ENCODE measurements around the gene ACAA1.
"Not testable (repeated sequence)": the region's sequence is repeated elsewhere in the genome, so short reads cannot be mapped to it uniquely, and the experiment has no call there.

ACAA1 gene

GRCh38 chr3:38153221-38153620, 16.3 kb upstream of the ACAA1 start:
- DNase-seq = no peak

- DNase-seq = no peak
Observed at GRCh38 chr3:38152609-38153008, 15.7 kb upstream of the ACAA1 start.

GRCh38 chr3:38151667-38152265, 14.8 kb upstream of the ACAA1 start:
- DNase-seq = no peak

- no peak for DNase-seq
Observed at GRCh38 chr3:38150780-38151528, 14.0 kb upstream of the ACAA1 start.

GRCh38 chr3:38149708-38150107, 12.8 kb upstream of the ACAA1 start:
- DNase-seq = no peak

- DNase-seq = no peak
Observed at GRCh38 chr3:38148311-38148882, 11.5 kb upstream of the ACAA1 start.

- DNase-seq = no peak
Observed at GRCh38 chr3:38147421-38147820, 10.5 kb upstream of the ACAA1 start.

- no peak for DNase-seq
Observed at GRCh38 chr3:38146504-38146903, 9.6 kb upstream of the ACAA1 start.

- no peak for DNase-seq
Observed at GRCh38 chr3:38143511-38143910, 6.6 kb upstream of the ACAA1 start.

- DNase-seq = no peak
Observed at GRCh38 chr3:38142959-38143358, 6.0 kb upstream of the ACAA1 start.

GRCh38 chr3:38141952-38142273, 5.0 kb upstream of the ACAA1 start:
- DNase-seq = no peak

- no peak for DNase-seq
Observed at GRCh38 chr3:38141173-38141951, 4.4 kb upstream of the ACAA1 start.

GRCh38 chr3:38140326-38141172, 3.6 kb upstream of the ACAA1 start:
- no peak for DNase-seq

GRCh38 chr3:38139652-38140051, 2.7 kb upstream of the ACAA1 start:
- no peak for DNase-seq

GRCh38 chr3:38139191-38139590, 2.3 kb upstream of the ACAA1 start:
- DNase-seq = no peak

GRCh38 chr3:38138349-38139190, 1.6 kb upstream of the ACAA1 start, which contains the start of gene MYD88:
MYD88 (plus strand) TSS chr3:38138661; CDS start chr3:38138701, 40 bp downstream.
- peak; percentile 22 for DNase-seq

- peak; percentile 75 for DNase-seq
Observed at GRCh38 chr3:38137615-38138348, 855 bp upstream of the ACAA1 start.

GRCh38 chr3:38136393-38136776, 542 bp downstream of the ACAA1 start:
- no peak for DNase-seq

GRCh38 chr3:38135621-38136277, 1.2 kb downstream of the ACAA1 start:
- not testable (repeated sequence) for DNase-seq

GRCh38 chr3:38134517-38135143, 2.3 kb downstream of the ACAA1 start:
- not testable (repeated sequence) for DNase-seq
